Epidermal melanocyte (primary cell): ENCODE data around the gene RAB15.
A peak's percentile ranks its signal among the peaks of the same experiment; 100 is the strongest.

ENCODE experiments used
- DNase-seq: peaks from one replicate; pipeline ENCODE4 v3.0.0; 2011; ENCODE audit warnings: low spot score; ENCODE audit not compliant: insufficient read length

The RAB15 gene

GRCh38 chr14:64971943-64972791 is at the start of gene RAB15:
RAB15 (minus strand) TSS chr14:64972336; CDS start chr14:64972076, 260 bp downstream.
- no peak for DNase-seq

GRCh38 chr14:65019944-65020566 is 47.9 kb upstream of the RAB15 start:
- peak; percentile 34 for DNase-seq

- no peak for DNase-seq
Measured at GRCh38 chr14:65016471-65016870, 44.3 kb upstream of the RAB15 start.

- DNase-seq = no peak
Measured at GRCh38 chr14:65015391-65015790, 43.3 kb upstream of the RAB15 start.

- DNase-seq = no peak
Measured at GRCh38 chr14:65012353-65012752, 40.2 kb upstream of the RAB15 start.

- DNase-seq = no peak
Measured at GRCh38 chr14:65011538-65011937, 39.4 kb upstream of the RAB15 start.

GRCh38 chr14:65010211-65010931 is 38.2 kb upstream of the RAB15 start:
- no peak for DNase-seq

- DNase-seq = no peak
Measured at GRCh38 chr14:65007202-65007601, 35.1 kb upstream of the RAB15 start.

GRCh38 chr14:65006261-65006721 is 34.2 kb upstream of the RAB15 start:
- DNase-seq = no peak

- DNase-seq = no peak
Measured at GRCh38 chr14:65003394-65003793, 31.3 kb upstream of the RAB15 start.

GRCh38 chr14:65002586-65003210 is 30.6 kb upstream of the RAB15 start:
- no peak for DNase-seq

GRCh38 chr14:65001723-65002122 is 29.6 kb upstream of the RAB15 start:
- DNase-seq = no peak

GRCh38 chr14:65000898-65001591 is 28.9 kb upstream of the RAB15 start:
- no peak for DNase-seq

GRCh38 chr14:64998455-64998931 is 26.4 kb upstream of the RAB15 start:
- no peak for DNase-seq

- no peak for DNase-seq
Measured at GRCh38 chr14:64997108-64997794, 25.1 kb upstream of the RAB15 start.

GRCh38 chr14:64995291-64995690 is 23.2 kb upstream of the RAB15 start:
- no peak for DNase-seq

GRCh38 chr14:64994540-64994939 is 22.4 kb upstream of the RAB15 start:
- no peak for DNase-seq

GRCh38 chr14:64993266-64993930 is 21.3 kb upstream of the RAB15 start:
- DNase-seq = no peak

- DNase-seq = no peak
Measured at GRCh38 chr14:64992328-64992885, 20.3 kb upstream of the RAB15 start.
